HL-60 (cell line): ENCODE measurements around the gene BICDL2.
"Not testable (repeated sequence)": the region's sequence is repeated elsewhere in the genome, so short reads cannot be mapped to it uniquely, and the experiment has no call there.

Experiments used
- CTCF ChIP-seq: IDR thresholded peaks from one replicate; pipeline ENCODE4 v1.5.1; 2011; ENCODE audit warnings: low read length, control low read depth, inconsistent platforms; ENCODE audit not compliant: insufficient read depth
- GABPA ChIP-seq: IDR thresholded peaks from 2 replicates; pipeline ENCODE4 v1.6.1; 2012; ENCODE audit warnings: low read depth
- POLR2AphosphoS5 ChIP-seq: IDR thresholded peaks from 2 replicates; pipeline ENCODE4 v1.6.1; 2012; ENCODE audit warnings: low read depth
- REST ChIP-seq: IDR thresholded peaks from 2 replicates; pipeline ENCODE4 v1.6.1; 2012; ENCODE audit warnings: low read depth; ENCODE audit not compliant: insufficient replicate concordance
- SPI1 ChIP-seq: IDR thresholded peaks from 2 replicates; pipeline ENCODE4 v1.6.1; 2012; ENCODE audit warnings: low read depth, mild to moderate bottlenecking, borderline replicate concordance

GRCh38 chr16:3072148-3072547 is 35.4 kb upstream of the BICDL2 start:
- TF ChIP-seq CTCF, POLR2AphosphoS5, REST, SPI1, GABPA: not testable (repeated sequence)
